ENCODE data around the gene CDC27. TPM values are rescaled to one million over a fixed set of nuclear protein-coding genes. Genes with fewer than 3 reads are reported as not detected.
A peak's percentile ranks its signal among the peaks of the same experiment; 100 is the strongest.
"Not testable (repeated sequence)": the region's sequence is repeated elsewhere in the genome, so short reads cannot be mapped to it uniquely, and the experiment has no call there.

CDC27 gene
- total RNA-seq, 4 donors from 2014 or later, result 37.5 to 63.9 (median 40.6) TPM

DNA sequence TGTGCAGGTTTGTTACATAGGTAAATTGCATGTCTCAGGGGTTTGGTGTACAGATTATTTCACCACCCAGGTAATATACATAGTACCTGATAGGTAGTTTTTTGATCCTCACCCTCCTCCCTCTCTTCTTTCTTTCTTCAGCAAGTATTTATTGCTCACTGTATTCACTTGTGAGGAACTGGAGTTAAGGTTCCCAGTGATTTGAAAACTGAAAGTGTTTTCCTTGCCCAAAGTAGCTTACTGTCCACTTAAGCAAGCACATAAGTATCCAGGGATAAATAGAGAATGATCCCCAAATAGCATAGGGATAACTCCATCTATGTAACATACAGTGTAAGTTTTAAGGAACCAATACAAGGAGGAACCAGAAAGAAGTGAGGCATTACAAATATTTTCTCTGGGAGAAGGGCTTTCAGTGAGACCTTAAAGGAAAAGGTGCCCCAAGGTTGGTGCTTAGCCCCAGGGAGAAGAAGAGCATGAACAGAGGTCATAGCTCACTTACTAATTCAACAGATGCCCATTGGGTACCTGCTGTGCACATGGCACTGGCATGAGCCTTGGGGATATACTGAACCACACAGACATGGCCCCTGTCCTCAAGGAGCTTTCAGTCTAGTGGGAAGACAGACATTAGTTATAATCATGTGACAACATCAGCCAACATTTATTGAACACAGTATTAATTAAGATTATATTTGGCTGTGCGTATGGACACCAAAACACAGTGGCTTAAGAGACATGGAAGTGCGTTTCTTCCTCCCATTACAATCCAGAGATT, 37.0 kb upstream of the CDC27 start:
- no peaks in the 10 kb centered on the region for H3K27me3 ChIP-seq
- intact Hi-C loops (cut with DNase I; ENCODE audit: low total_unique reads), result loop anchor here (5.0 kb wide), 1 partner anchor 286 kb away; no protein-coding TSS in a partner anchor
- in situ Hi-C loops (cut with MboI; ENCODE audit: low pct_ligation_motif_present in 1 of 4, low pct_unique_long_range_greater_than_20kb in 1 of 4, low sequenced_read_pairs in 3 of 4), result loop anchor here in 1 of 4 donors (25.0 kb wide), 1 partner anchor 386 kb away; no protein-coding TSS in a partner anchor

DNA sequence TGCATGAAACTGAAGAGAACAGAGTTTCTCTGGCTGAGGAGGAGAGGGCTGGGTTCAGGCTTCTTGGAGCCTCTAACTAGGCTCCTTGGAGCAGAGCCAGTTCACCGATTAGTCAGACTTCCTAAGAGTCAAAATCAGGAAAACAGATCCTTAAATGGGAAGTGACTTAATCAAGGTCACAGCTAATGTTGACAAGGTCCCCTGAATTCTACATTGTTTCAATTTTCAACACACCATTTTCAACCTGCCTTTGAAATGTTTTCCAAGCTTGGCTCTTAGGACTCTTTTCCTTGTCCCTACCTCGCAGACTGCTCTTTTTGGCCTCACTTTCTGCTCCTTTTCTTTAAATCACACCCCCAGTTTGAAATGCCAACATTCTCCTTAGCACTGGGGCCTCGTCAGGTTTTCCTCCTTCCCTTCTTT, 36.4 kb upstream of the CDC27 start:
- Histone ChIP-seq H3K9me3 (no peaks in the 10 kb centered on the region), H3K27ac (peak overlapping the region; percentile 65 to 85 (median 73)), H3K27me3 (no peaks in the 10 kb centered on the region), H3K4me1 (peaks cover 5 to 32% (median 23%) of the 10 kb centered on the region in 4 donors), H3K36me3 (no peaks in the 10 kb centered on the region), H3K4me3 (no peak overlapping the region)
- intact Hi-C loops (cut with DNase I; ENCODE audit: low total_unique reads) (loop anchor here (5.0 kb wide), 1 partner anchor 287 kb away; no protein-coding TSS in a partner anchor), in situ Hi-C loops (cut with MboI; ENCODE audit: low pct_ligation_motif_present in 1 of 4, low pct_unique_long_range_greater_than_20kb in 1 of 4, low sequenced_read_pairs in 3 of 4) (loop anchor here in 1 of 4 donors (25.0 kb wide), 1 partner anchor 387 kb away; no protein-coding TSS in a partner anchor)
- peak; percentile 52 for DNase-seq
- whole genome bisulfite sequencing, 2 donors (ENCODE audit: low coverage in 1 of 2), result 54 to 59% methylated on average over 2 to 3 of the region's 3 CpGs
- TF ChIP-seq EP300 (IDR thresholded peaks at IDR 0.05; ENCODE audit: low read depth) (no peak), POLR2AphosphoS5 (IDR thresholded peaks at IDR 0.05) (no peak), POLR2A (IDR thresholded peaks at IDR 0.05) (no peak)
- TF ChIP-seq, protein P1, sequence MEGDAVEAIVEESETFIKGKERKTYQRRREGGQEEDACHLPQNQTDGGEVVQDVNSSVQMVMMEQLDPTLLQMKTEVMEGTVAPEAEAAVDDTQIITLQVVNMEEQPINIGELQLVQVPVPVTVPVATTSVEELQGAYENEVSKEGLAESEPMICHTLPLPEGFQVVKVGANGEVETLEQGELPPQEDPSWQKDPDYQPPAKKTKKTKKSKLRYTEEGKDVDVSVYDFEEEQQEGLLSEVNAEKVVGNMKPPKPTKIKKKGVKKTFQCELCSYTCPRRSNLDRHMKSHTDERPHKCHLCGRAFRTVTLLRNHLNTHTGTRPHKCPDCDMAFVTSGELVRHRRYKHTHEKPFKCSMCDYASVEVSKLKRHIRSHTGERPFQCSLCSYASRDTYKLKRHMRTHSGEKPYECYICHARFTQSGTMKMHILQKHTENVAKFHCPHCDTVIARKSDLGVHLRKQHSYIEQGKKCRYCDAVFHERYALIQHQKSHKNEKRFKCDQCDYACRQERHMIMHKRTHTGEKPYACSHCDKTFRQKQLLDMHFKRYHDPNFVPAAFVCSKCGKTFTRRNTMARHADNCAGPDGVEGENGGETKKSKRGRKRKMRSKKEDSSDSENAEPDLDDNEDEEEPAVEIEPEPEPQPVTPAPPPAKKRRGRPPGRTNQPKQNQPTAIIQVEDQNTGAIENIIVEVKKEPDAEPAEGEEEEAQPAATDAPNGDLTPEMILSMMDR (IDR thresholded peaks at IDR 0.05), result no peak

More for the DNA sequence above, 37.0 kb upstream of the CDC27 start:
- TF ChIP-seq EP300 (IDR thresholded peaks at IDR 0.05; ENCODE audit: low read depth), result no peak
- TF ChIP-seq POLR2A (IDR thresholded peaks at IDR 0.05), result no peak
- TF ChIP-seq POLR2AphosphoS5 (IDR thresholded peaks at IDR 0.05), result no peak
- TF ChIP-seq, protein P1 (IDR thresholded peaks at IDR 0.05), result no peak
- no peak overlapping the region for H3K4me3 ChIP-seq
- peak overlapping the region; percentile 65 to 85 (median 73) for H3K27ac ChIP-seq
- no peaks in the 10 kb centered on the region for H3K36me3 ChIP-seq
- WGBS, 2 donors (ENCODE audit: low coverage in 1 of 2), result 95 to 100% methylated on average over 2 of the region's 2 CpGs
- no peak for DNase-seq
- no peaks in the 10 kb centered on the region for H3K9me3 ChIP-seq
- peaks cover 5 to 36% (median 25%) of the 10 kb centered on the region in 4 donors for H3K4me1 ChIP-seq

GRCh38 chr17:47224966-47225365, 35.9 kb upstream of the CDC27 start:
- H3K9me3 ChIP-seq, result no peaks in the 10 kb centered on the region
- no peak for DNase-seq
- no peaks in the 10 kb centered on the region for H3K36me3 ChIP-seq
- TF ChIP-seq POLR2A (IDR thresholded peaks at IDR 0.05) (no peak), POLR2AphosphoS5 (IDR thresholded peaks at IDR 0.05) (no peak), EP300 (IDR thresholded peaks at IDR 0.05; ENCODE audit: low read depth) (no peak)
- TF ChIP-seq, protein P1 (IDR thresholded peaks at IDR 0.05), result no peak
- H3K27me3 ChIP-seq, result no peaks in the 10 kb centered on the region
- intact Hi-C loops (cut with DNase I; ENCODE audit: low total_unique reads) (loop anchor here (5.0 kb wide), 1 partner anchor 287 kb away; no protein-coding TSS in a partner anchor), in situ Hi-C loops (cut with MboI; ENCODE audit: low pct_ligation_motif_present in 1 of 4, low pct_unique_long_range_greater_than_20kb in 1 of 4, low sequenced_read_pairs in 3 of 4) (loop anchor here in 1 of 4 donors (25.0 kb wide), 1 partner anchor 387 kb away; no protein-coding TSS in a partner anchor)
- peak overlapping the region; percentile 65 to 85 (median 73) for H3K27ac ChIP-seq
- peaks cover 5 to 28% (median 20%) of the 10 kb centered on the region in 4 donors for H3K4me1 ChIP-seq
- 58 to 80% methylated on average over 1 of the region's 1 CpG for WGBS, 2 donors (ENCODE audit: low coverage in 1 of 2)
- H3K4me3 ChIP-seq, result no peak overlapping the region

- 96 to 100% methylated on average over 2 of the region's 2 CpGs for WGBS, 2 donors (ENCODE audit: low coverage in 1 of 2)
- H3K9me3 ChIP-seq; DNase-seq; H3K4me3 ChIP-seq; H3K36me3 ChIP-seq; H3K27me3 ChIP-seq; intact Hi-C loops (cut with DNase I; ENCODE audit: low total_unique reads); in situ Hi-C loops (cut with MboI; ENCODE audit: low pct_ligation_motif_present in 1 of 4, low pct_unique_long_range_greater_than_20kb in 1 of 4, low sequenced_read_pairs in 3 of 4): not testable (repeated sequence)
- peak overlapping the region in 3 of 4 donors; percentile 65 to 77 (median 69) for H3K27ac ChIP-seq
- H3K4me1 ChIP-seq, result peaks cover 5 to 21% (median 14%) of the 10 kb centered on the region in 4 donors
Observed at GRCh38 chr17:47224077-47224476, 35.0 kb upstream of the CDC27 start.

All from transverse colon (tissue), 4 donors.